ENCODE measurements around the gene PAX3. TPM values are rescaled to one million over a fixed set of nuclear protein-coding genes. Genes with fewer than 3 reads are reported as not detected.

The PAX3 gene
- polyA plus RNA-seq, 1 donor from 2014 or later = not detected

Other genes starting within 250 kb of the PAX3 start
- 17.2 TPM for gene SGPP2, start 125.5 kb upstream of the PAX3 start, polyA plus RNA-seq (ENCODE audit: insufficient read depth, low read depth, low replicate concordance)

All from brain (organoid and tissue), 1 donor.